HG03025 (cell line): ENCODE data around the gene SMAP2.
"Not testable (repeated sequence)": the region's sequence is repeated elsewhere in the genome, so short reads cannot be mapped to it uniquely, and the experiment has no call there.

Source experiments
- ATAC-seq: cut with Tn5 transposase; IDR thresholded peaks from one replicate; pipeline ENCODE4 v1.9.1; 2021; ENCODE audit warnings: mild to moderate bottlenecking, moderate library complexity; ENCODE audit not compliant: unreplicated experiment, low FRiP score

The SMAP2 gene

GRCh38 chr1:40373323-40374283 lies at the start of gene SMAP2:
Gene SMAP2, plus strand, starts transcription at chr1:40373727. Its CDS starts 394 bp downstream, at chr1:40374121.
- ATAC-seq, result peak; percentile 55

- ATAC-seq, result not testable (repeated sequence)
Observed at GRCh38 chr1:40331403-40331802, 42.1 kb upstream of the SMAP2 start.

- no peak for ATAC-seq
Observed at GRCh38 chr1:40332695-40333094, 40.8 kb upstream of the SMAP2 start.

- no peak for ATAC-seq
Observed at GRCh38 chr1:40337443-40337842, 36.1 kb upstream of the SMAP2 start.

GRCh38 chr1:40338745-40339419 lies 34.6 kb upstream of the SMAP2 start:
- no peak for ATAC-seq

- ATAC-seq, result no peak
Observed at GRCh38 chr1:40339420-40340323, 33.9 kb upstream of the SMAP2 start.

GRCh38 chr1:40341491-40342380 lies 31.8 kb upstream of the SMAP2 start:
- no peak for ATAC-seq

- not testable (repeated sequence) for ATAC-seq
Observed at GRCh38 chr1:40342381-40342717, 31.2 kb upstream of the SMAP2 start.

GRCh38 chr1:40344597-40344996 lies 28.9 kb upstream of the SMAP2 start:
- ATAC-seq, result no peak

GRCh38 chr1:40350391-40350790 lies 23.1 kb upstream of the SMAP2 start:
- no peak for ATAC-seq

GRCh38 chr1:40351124-40351523 lies 22.4 kb upstream of the SMAP2 start:
- ATAC-seq, result no peak

- ATAC-seq, result no peak
Observed at GRCh38 chr1:40352126-40352525, 21.4 kb upstream of the SMAP2 start.

- ATAC-seq, result no peak
Observed at GRCh38 chr1:40353082-40353481, 20.4 kb upstream of the SMAP2 start.

GRCh38 chr1:40357625-40358024 lies 15.9 kb upstream of the SMAP2 start:
- no peak for ATAC-seq

- no peak for ATAC-seq
Observed at GRCh38 chr1:40360631-40361030, 12.9 kb upstream of the SMAP2 start.

- no peak for ATAC-seq
Observed at GRCh38 chr1:40361201-40361600, 12.3 kb upstream of the SMAP2 start.

- ATAC-seq, result no peak
Observed at GRCh38 chr1:40361637-40362036, 11.9 kb upstream of the SMAP2 start.

- no peak for ATAC-seq
Observed at GRCh38 chr1:40362199-40362598, 11.3 kb upstream of the SMAP2 start.

GRCh38 chr1:40362699-40363098 lies 10.8 kb upstream of the SMAP2 start:
- no peak for ATAC-seq

GRCh38 chr1:40363721-40364120 lies 9.8 kb upstream of the SMAP2 start:
- no peak for ATAC-seq
